Caco-2 (cell line): ENCODE measurements around the gene PHACTR2. TPM values are rescaled to one million over a fixed set of nuclear protein-coding genes. Genes with fewer than 3 reads are reported as not detected.

Experiments used
- BruUV-seq: library from RNA; stranded (reverse); fragments of 400-500 nt; replicated peaks from 2 replicates; lab custom pipeline; 2021; lab: Mats Ljungman, UMichigan
- CTCF ChIA-PET: fragments of 300-600 bp; sonication (Branson Sonifier 250); formaldehyde crosslinking; loops from one replicate; lab custom pipeline; 2022; ENCODE audit warnings: antibody characterized with exemption; lab: Charles Lee
- POLR2A ChIA-PET: fragments of 300-600 bp; sonication (Branson Sonifier 250); formaldehyde crosslinking; loops from one replicate; lab custom pipeline; 2022; ENCODE audit warnings: antibody characterized with exemption; lab: Charles Lee
- DNase-seq, 2 experiments: peaks; one replicate each; pipeline versions ENCODE4 v3.0.0 to v3.0.0-alpha.2; 2020 to 2022
- H3K27me3 ChIP-seq: replicated peaks from 2 replicates; pipeline ENCODE4 v1.6.0; 2011; ENCODE audit warnings: low read length; ENCODE audit not compliant: control insufficient read depth, insufficient read depth
- H3K36me3 ChIP-seq: 2 replicates; pipeline ENCODE4 v1.5.1; 2011; ENCODE audit warnings: low read length; ENCODE audit not compliant: control insufficient read depth, insufficient read depth
- H3K4me1 ChIP-seq: fragments of 250-450 bp; sonication (Bioruptor Pico); 2 replicates; pipeline ENCODE4 v1.5.1; 2020; ENCODE audit warnings: mild to moderate bottlenecking
- H3K4me3 ChIP-seq: 2 replicates; pipeline ENCODE4 v1.5.1; 2011; ENCODE audit warnings: low read depth, mild to moderate bottlenecking, control low read depth, low read length
- H3K9me3 ChIP-seq: fragments of 250-450 bp; sonication (Bioruptor Pico); 2 replicates; pipeline ENCODE4 v1.5.1; 2020; ENCODE audit warnings: mild to moderate bottlenecking, moderate library complexity
- H3K27ac Mint-ChIP-seq: one replicate; pipeline ENCODE4 v1.8.0; 2022; ENCODE audit warnings: mixed read lengths; ENCODE audit not compliant: unreplicated experiment
- H3K27me3 Mint-ChIP-seq: one replicate; pipeline ENCODE4 v1.8.0; 2022; ENCODE audit warnings: mixed read lengths; ENCODE audit not compliant: insufficient read depth, unreplicated experiment
- H3K36me3 Mint-ChIP-seq: one replicate; pipeline ENCODE4 v1.8.0; 2022; ENCODE audit warnings: mild to moderate bottlenecking, mixed read lengths; ENCODE audit not compliant: insufficient read depth, unreplicated experiment
- H3K4me1 Mint-ChIP-seq: one replicate; pipeline ENCODE4 v1.8.0; 2022; ENCODE audit warnings: low read depth, mixed read lengths; ENCODE audit not compliant: unreplicated experiment
- H3K4me3 Mint-ChIP-seq: one replicate; pipeline ENCODE4 v1.8.0; 2022; ENCODE audit warnings: mild to moderate bottlenecking, moderate library complexity, mixed read lengths; ENCODE audit not compliant: unreplicated experiment
- H3K9me3 Mint-ChIP-seq: one replicate; pipeline ENCODE4 v1.8.0; 2022; ENCODE audit warnings: mixed read lengths; ENCODE audit not compliant: unreplicated experiment
- CTCF ChIP-seq, 2 experiments: fragments of 200-600 bp in 1 of 2; IDR thresholded peaks; 1 replicate in 1 of 2; 2 replicates in 1 of 2; pipeline versions ENCODE4 v1.5.1 to v1.8.0; 2011 to 2022; ENCODE audit warnings: antibody characterized with exemption in 1 of 2, control low read depth in 1 of 2, inconsistent platforms in 1 of 2, low read depth in 1 of 2, low read length in 1 of 2, mild to moderate bottlenecking in 1 of 2, moderate library complexity in 1 of 2; ENCODE audit not compliant: insufficient read depth in 1 of 2, severe bottlenecking in 1 of 2, unreplicated experiment in 1 of 2
- intact Hi-C: fragments of 100-400 bp; cut with micrococcal nuclease; formaldehyde crosslinking; loops from one replicate; pipeline ENCODE4 v1.10.0; 2022; ENCODE audit not compliant: unreplicated experiment
- total RNA-seq: library from RNA; stranded (reverse); gene quantifications from 2 replicates; pipeline ENCODE4 v1.2.3, GENCODE V29; 2022

The PHACTR2 gene
- total RNA-seq, 1 experiment from 2014 or later: 100 TPM

GRCh38 chr6:143822584-143823024 lies 144.8 kb downstream of the PHACTR2 start:
- Mint-ChIP-seq H3K27ac (no peak overlapping the region), H3K9me3 (no peaks in the 10 kb centered on the region), H3K4me3 (no peak overlapping the region), H3K36me3 (peaks cover 17% of the 10 kb centered on the region), H3K27me3 (no peaks in the 10 kb centered on the region), H3K4me1 (peaks cover 10% of the 10 kb centered on the region)
- no peaks in the 10 kb centered on the region for H3K9me3 ChIP-seq
- ChIA-PET POLR2A (interaction anchor here (1.1 kb wide), 1 partner anchor 20 kb away, joined by 3 read pairs; the partner anchor contains the start of gene LTV1), CTCF (no interaction called here)
- peak in 1 of 2 experiments; percentile 8 for DNase-seq
- no peak overlapping the region for H3K4me3 ChIP-seq
- TF ChIP-seq CTCF (IDR thresholded peaks at IDR 0.05; ENCODE audit: insufficient read depth in 1 of 2, low read depth in 1 of 2, low read length in 1 of 2, severe bottlenecking in 1 of 2, unreplicated experiment in 1 of 2): no peak
- H3K27me3 ChIP-seq: no peaks in the 10 kb centered on the region
- BruUV-seq: no TSS peak
- H3K36me3 ChIP-seq: no peaks in the 10 kb centered on the region
- peaks cover 5% of the 10 kb centered on the region; the same call in 1 of the 2 replicates for H3K4me1 ChIP-seq
- intact Hi-C loops: no loop called here

GRCh38 chr6:143823548-143823947 lies 145.8 kb downstream of the PHACTR2 start:
- no peaks in the 10 kb centered on the region for H3K9me3 Mint-ChIP-seq
- TF ChIP-seq CTCF (IDR thresholded peaks at IDR 0.05; ENCODE audit: insufficient read depth in 1 of 2, low read depth in 1 of 2, low read length in 1 of 2, severe bottlenecking in 1 of 2, unreplicated experiment in 1 of 2): no peak
- no peak for DNase-seq
- H3K4me3 Mint-ChIP-seq: no peak overlapping the region
- Histone ChIP-seq H3K27me3 (no peaks in the 10 kb centered on the region), H3K4me3 (no peak overlapping the region), H3K36me3 (no peaks in the 10 kb centered on the region), H3K4me1 (peaks cover 5% of the 10 kb centered on the region; the same call in 1 of the 2 replicates), H3K9me3 (no peaks in the 10 kb centered on the region)
- peaks cover 17% of the 10 kb centered on the region for H3K36me3 Mint-ChIP-seq
- no TSS peak for BruUV-seq
- POLR2A ChIA-PET: interaction anchor here (1.1 kb wide), 1 partner anchor 19 kb away, joined by 3 read pairs; the partner anchor contains the start of gene LTV1
- H3K4me1 Mint-ChIP-seq: peaks cover 10% of the 10 kb centered on the region
- intact Hi-C loops: no loop called here
- H3K27ac Mint-ChIP-seq: no peak overlapping the region
- no peaks in the 10 kb centered on the region for H3K27me3 Mint-ChIP-seq
- CTCF ChIA-PET: no interaction called here

- no peaks in the 10 kb centered on the region for H3K4me1 Mint-ChIP-seq
- Histone ChIP-seq H3K36me3 (no peaks in the 10 kb centered on the region), H3K4me3 (no peak overlapping the region), H3K27me3 (no peaks in the 10 kb centered on the region), H3K9me3 (no peaks in the 10 kb centered on the region), H3K4me1 (no peaks in the 10 kb centered on the region)
- TSS peak; percentile 6 for BruUV-seq
- POLR2A ChIA-PET: interaction anchor here (0.6 kb wide), 1 partner anchor 14 kb away, joined by 7 read pairs; the partner anchor contains the start of gene LTV1
- CTCF ChIA-PET: no interaction called here
- no peak overlapping the region for H3K27ac Mint-ChIP-seq
- no peak for TF ChIP-seq CTCF (IDR thresholded peaks at IDR 0.05; ENCODE audit: insufficient read depth in 1 of 2, low read depth in 1 of 2, low read length in 1 of 2, severe bottlenecking in 1 of 2, unreplicated experiment in 1 of 2)
- H3K27me3 Mint-ChIP-seq: no peaks in the 10 kb centered on the region
- intact Hi-C loops: no loop called here
- DNase-seq: no peak
- H3K36me3 Mint-ChIP-seq: peaks cover 16% of the 10 kb centered on the region
- H3K9me3 Mint-ChIP-seq: no peaks in the 10 kb centered on the region
- no peak overlapping the region for H3K4me3 Mint-ChIP-seq
These were observed 150.8 kb downstream of the PHACTR2 start for GRCh38 chr6:143828572-143828971.
